ENCODE results near the gene SH3GLB1. TPM values are rescaled to one million over a fixed set of nuclear protein-coding genes. Genes with fewer than 3 reads are reported as not detected.

SH3GLB1 gene
- total RNA-seq, 1 donor from 2014 or later = 138 TPM

DNA sequence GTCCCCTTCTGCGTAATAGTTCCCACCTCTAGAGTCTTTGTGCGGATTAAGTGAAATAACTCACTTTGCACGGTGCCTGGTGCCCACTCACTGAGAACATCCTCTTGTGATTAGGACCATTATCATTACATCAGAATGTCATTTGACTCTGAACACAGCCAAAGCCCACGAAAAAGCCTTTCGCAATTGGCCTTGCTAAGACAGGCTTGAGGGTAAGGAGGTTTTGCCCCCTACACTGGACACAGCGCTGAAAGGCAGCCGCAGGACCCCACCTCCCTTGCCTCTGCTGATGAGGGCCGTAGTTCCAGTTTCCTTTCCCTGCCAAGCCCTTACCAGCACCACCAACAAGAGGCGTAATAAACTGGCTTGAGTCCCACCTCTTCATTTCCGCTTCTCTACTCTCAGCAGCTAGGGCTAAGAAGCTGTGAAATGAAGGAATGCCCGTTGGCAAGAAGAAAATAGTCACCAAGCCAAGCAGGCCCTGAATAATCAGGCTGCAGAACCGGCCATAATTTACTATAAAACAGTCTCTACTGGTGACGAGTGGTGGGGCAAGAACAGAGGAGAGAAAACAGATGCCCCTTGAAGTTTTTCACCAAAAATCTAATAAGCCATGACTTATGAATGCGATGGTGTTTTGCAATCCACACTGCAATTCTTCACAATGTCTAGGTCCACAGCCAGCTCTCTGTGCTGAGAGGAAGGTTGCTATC is 53.1 kb downstream of the SH3GLB1 start:
- TF ChIP-seq, protein P1, sequence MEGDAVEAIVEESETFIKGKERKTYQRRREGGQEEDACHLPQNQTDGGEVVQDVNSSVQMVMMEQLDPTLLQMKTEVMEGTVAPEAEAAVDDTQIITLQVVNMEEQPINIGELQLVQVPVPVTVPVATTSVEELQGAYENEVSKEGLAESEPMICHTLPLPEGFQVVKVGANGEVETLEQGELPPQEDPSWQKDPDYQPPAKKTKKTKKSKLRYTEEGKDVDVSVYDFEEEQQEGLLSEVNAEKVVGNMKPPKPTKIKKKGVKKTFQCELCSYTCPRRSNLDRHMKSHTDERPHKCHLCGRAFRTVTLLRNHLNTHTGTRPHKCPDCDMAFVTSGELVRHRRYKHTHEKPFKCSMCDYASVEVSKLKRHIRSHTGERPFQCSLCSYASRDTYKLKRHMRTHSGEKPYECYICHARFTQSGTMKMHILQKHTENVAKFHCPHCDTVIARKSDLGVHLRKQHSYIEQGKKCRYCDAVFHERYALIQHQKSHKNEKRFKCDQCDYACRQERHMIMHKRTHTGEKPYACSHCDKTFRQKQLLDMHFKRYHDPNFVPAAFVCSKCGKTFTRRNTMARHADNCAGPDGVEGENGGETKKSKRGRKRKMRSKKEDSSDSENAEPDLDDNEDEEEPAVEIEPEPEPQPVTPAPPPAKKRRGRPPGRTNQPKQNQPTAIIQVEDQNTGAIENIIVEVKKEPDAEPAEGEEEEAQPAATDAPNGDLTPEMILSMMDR (IDR thresholded peaks at IDR 0.05; ENCODE audit: insufficient read depth, low read depth, low read length) = no peak
- TF ChIP-seq EZH2 (IDR thresholded peaks at IDR 0.05; ENCODE audit: insufficient read depth, low read length) = no peak
- no peak for FAIRE-seq
- Histone ChIP-seq H3K27ac (ENCODE audit: low read depth, low read length) (no peak overlapping the region), H3K79me2 (ENCODE audit: insufficient read depth, low read length) (no peaks in the 10 kb centered on the region), H3K9me3 (ENCODE audit: insufficient read depth, low read depth, low read length) (no peaks in the 10 kb centered on the region), H4K20me1 (ENCODE audit: insufficient read depth, low read length) (no peaks in the 10 kb centered on the region), H3K4me2 (ENCODE audit: low read length) (peak overlapping the region; percentile 30), H3K36me3 (ENCODE audit: insufficient read depth, low read length) (no peaks in the 10 kb centered on the region), H3K9ac (ENCODE audit: low read length) (no peak overlapping the region), H2AFZ (ENCODE audit: low read depth, low read length) (peak overlapping the region; percentile 60), H3K4me1 (ENCODE audit: insufficient read depth, low read length) (no peaks in the 10 kb centered on the region), H3K4me3 (ENCODE audit: insufficient read depth, low read depth, low read length) (no peak overlapping the region), H3K27me3 (ENCODE audit: insufficient read depth, low read length) (peaks cover 4% of the 10 kb centered on the region)
- no peak overlapping the region for H3K4me3 Mint-ChIP-seq (ENCODE audit: unreplicated experiment)
- DNase-seq (ENCODE audit: low read depth) = peak; percentile 77
- H3K9me3 Mint-ChIP-seq (ENCODE audit: unreplicated experiment) = peaks cover 3% of the 10 kb centered on the region
- peaks cover 2% of the 10 kb centered on the region for H3K36me3 Mint-ChIP-seq (ENCODE audit: low read depth, unreplicated experiment)
- peaks cover 4% of the 10 kb centered on the region for H3K4me1 Mint-ChIP-seq (ENCODE audit: low read depth, unreplicated experiment)
- no peaks in the 10 kb centered on the region for H3K27me3 Mint-ChIP-seq (ENCODE audit: low read depth, unreplicated experiment)
- no peak overlapping the region for H3K27ac Mint-ChIP-seq (ENCODE audit: unreplicated experiment)

DNA sequence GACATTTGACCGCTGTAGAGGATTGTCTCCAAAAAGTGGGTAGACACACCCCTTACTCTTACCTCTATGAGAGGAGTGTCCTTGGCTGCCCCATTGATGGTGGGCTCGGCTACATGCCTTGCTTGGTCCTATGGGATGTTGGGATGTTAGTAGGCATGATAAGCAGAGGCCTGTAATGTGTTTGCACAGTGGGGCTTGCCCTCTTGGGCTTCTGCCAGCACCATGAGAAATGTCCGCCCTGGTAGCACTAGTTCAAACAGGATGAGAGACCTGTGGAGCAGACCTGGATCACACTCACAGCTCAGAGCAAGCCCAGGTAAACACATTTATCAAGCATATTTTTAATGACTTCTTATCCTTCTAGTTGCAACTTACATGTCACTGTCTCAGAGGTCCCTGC is 54.2 kb downstream of the SH3GLB1 start:
- no peaks in the 10 kb centered on the region for H3K36me3 ChIP-seq (ENCODE audit: insufficient read depth, low read length)
- H3K79me2 ChIP-seq (ENCODE audit: insufficient read depth, low read length) = no peaks in the 10 kb centered on the region
- DNase-seq (ENCODE audit: low read depth) (no peak), FAIRE-seq (no peak)
- H2AFZ ChIP-seq (ENCODE audit: low read depth, low read length) = no peak overlapping the region
- no peak overlapping the region for H3K9ac ChIP-seq (ENCODE audit: low read length)
- H3K9me3 ChIP-seq (ENCODE audit: insufficient read depth, low read depth, low read length) = no peaks in the 10 kb centered on the region
- Mint-ChIP-seq H3K4me3 (ENCODE audit: unreplicated experiment) (no peak overlapping the region), H3K36me3 (ENCODE audit: low read depth, unreplicated experiment) (peaks cover 2% of the 10 kb centered on the region), H3K9me3 (ENCODE audit: unreplicated experiment) (peaks cover 3% of the 10 kb centered on the region), H3K27ac (ENCODE audit: unreplicated experiment) (no peak overlapping the region), H3K27me3 (ENCODE audit: low read depth, unreplicated experiment) (no peaks in the 10 kb centered on the region), H3K4me1 (ENCODE audit: low read depth, unreplicated experiment) (no peaks in the 10 kb centered on the region)
- H3K4me3 ChIP-seq (ENCODE audit: insufficient read depth, low read depth, low read length) = no peak overlapping the region
- H3K4me2 ChIP-seq (ENCODE audit: low read length) = no peak overlapping the region
- peaks cover 4% of the 10 kb centered on the region for H3K27me3 ChIP-seq (ENCODE audit: insufficient read depth, low read length)
- no peaks in the 10 kb centered on the region for H3K4me1 ChIP-seq (ENCODE audit: insufficient read depth, low read length)
- TF ChIP-seq, protein P1 (IDR thresholded peaks at IDR 0.05; ENCODE audit: insufficient read depth, low read depth, low read length) = no peak
- no peak for TF ChIP-seq EZH2 (IDR thresholded peaks at IDR 0.05; ENCODE audit: insufficient read depth, low read length)
- H4K20me1 ChIP-seq (ENCODE audit: insufficient read depth, low read length) = no peaks in the 10 kb centered on the region
- no peak overlapping the region for H3K27ac ChIP-seq (ENCODE audit: low read depth, low read length)

GRCh38 chr1:86760199-86760598 is 55.8 kb downstream of the SH3GLB1 start:
- Mint-ChIP-seq H3K27ac (ENCODE audit: unreplicated experiment) (no peak overlapping the region), H3K27me3 (ENCODE audit: low read depth, unreplicated experiment) (no peaks in the 10 kb centered on the region), H3K4me3 (ENCODE audit: unreplicated experiment) (no peak overlapping the region), H3K9me3 (ENCODE audit: unreplicated experiment) (peaks cover 3% of the 10 kb centered on the region), H3K36me3 (ENCODE audit: low read depth, unreplicated experiment) (peaks cover 2% of the 10 kb centered on the region), H3K4me1 (ENCODE audit: low read depth, unreplicated experiment) (no peaks in the 10 kb centered on the region)
- H4K20me1 ChIP-seq (ENCODE audit: insufficient read depth, low read length) = no peaks in the 10 kb centered on the region
- no peaks in the 10 kb centered on the region for H3K36me3 ChIP-seq (ENCODE audit: insufficient read depth, low read length)
- TF ChIP-seq EZH2 (IDR thresholded peaks at IDR 0.05; ENCODE audit: insufficient read depth, low read length) = no peak
- TF ChIP-seq, protein P1 (IDR thresholded peaks at IDR 0.05; ENCODE audit: insufficient read depth, low read depth, low read length) = no peak
- H2AFZ ChIP-seq (ENCODE audit: low read depth, low read length) = no peak overlapping the region
- H3K4me3 ChIP-seq (ENCODE audit: insufficient read depth, low read depth, low read length) = no peak overlapping the region
- no peaks in the 10 kb centered on the region for H3K79me2 ChIP-seq (ENCODE audit: insufficient read depth, low read length)
- peaks cover 4% of the 10 kb centered on the region for H3K27me3 ChIP-seq (ENCODE audit: insufficient read depth, low read length)
- no peak overlapping the region for H3K4me2 ChIP-seq (ENCODE audit: low read length)
- H3K27ac ChIP-seq (ENCODE audit: low read depth, low read length) = no peak overlapping the region
- DNase-seq (ENCODE audit: low read depth) (no peak), FAIRE-seq (no peak)
- no peaks in the 10 kb centered on the region for H3K9me3 ChIP-seq (ENCODE audit: insufficient read depth, low read depth, low read length)
- H3K9ac ChIP-seq (ENCODE audit: low read length) = no peak overlapping the region
- H3K4me1 ChIP-seq (ENCODE audit: insufficient read depth, low read length) = no peaks in the 10 kb centered on the region
